HG02884 (cell line): Measurements from ENCODE around the gene ENTPD2.

ENCODE experiments used
- ATAC-seq: cut with Tn5 transposase; IDR thresholded peaks from one replicate; pipeline ENCODE4 v1.9.1; 2021; ENCODE audit warnings: mild to moderate bottlenecking, moderate library complexity; ENCODE audit not compliant: unreplicated experiment

ENTPD2 gene

DNA sequence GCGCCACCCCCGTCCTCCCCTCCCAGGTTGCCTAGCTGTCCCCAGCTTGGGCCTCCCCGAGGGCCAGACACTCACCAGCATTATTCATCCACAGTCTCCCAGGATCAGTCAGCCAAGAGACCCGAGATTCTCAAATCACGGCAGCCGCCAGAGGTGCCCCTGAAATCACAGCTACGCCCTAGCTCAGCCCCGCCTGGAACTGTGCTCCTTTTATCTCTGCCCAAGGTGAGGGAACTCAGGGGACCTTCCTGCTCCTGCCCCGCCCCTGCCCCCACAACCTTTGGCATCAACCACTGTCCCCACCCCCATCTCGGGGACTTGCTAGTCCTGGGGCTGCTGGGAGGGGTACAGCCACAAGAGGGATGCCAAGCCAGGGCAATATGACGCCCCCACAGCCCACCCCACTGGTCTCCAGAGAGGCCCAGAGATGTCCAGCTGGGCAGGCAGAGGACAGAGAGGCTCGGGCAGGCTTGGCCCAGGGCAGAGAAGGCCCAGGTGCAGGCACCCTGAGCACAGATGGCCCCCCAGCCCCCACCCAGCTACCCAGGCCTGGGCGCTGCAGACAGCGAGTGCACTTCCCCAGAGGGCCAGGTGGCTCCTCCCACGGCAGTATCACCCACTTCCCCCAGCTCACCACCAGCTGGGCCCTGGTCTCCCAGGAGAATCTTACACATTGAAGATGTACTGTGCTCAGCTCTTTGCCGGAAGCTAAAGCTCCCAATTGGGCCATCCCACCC, 21.8 kb downstream of the ENTPD2 start, which contains the start of gene FUT7:
Gene FUT7 (minus strand): TSS at position 185 of the 737 bp plus-strand sequence. CDS start 97 bp downstream, at position 88.
- no peak for ATAC-seq

- ATAC-seq: no peak
These were observed 23.0 kb downstream of the ENTPD2 start for GRCh38 chr9:137030538-137031527.

- ATAC-seq: no peak
These were observed 23.9 kb downstream of the ENTPD2 start for GRCh38 chr9:137030006-137030405.

GRCh38 chr9:137029058-137029936, 24.6 kb downstream of the ENTPD2 start:
- ATAC-seq: no peak

DNA sequence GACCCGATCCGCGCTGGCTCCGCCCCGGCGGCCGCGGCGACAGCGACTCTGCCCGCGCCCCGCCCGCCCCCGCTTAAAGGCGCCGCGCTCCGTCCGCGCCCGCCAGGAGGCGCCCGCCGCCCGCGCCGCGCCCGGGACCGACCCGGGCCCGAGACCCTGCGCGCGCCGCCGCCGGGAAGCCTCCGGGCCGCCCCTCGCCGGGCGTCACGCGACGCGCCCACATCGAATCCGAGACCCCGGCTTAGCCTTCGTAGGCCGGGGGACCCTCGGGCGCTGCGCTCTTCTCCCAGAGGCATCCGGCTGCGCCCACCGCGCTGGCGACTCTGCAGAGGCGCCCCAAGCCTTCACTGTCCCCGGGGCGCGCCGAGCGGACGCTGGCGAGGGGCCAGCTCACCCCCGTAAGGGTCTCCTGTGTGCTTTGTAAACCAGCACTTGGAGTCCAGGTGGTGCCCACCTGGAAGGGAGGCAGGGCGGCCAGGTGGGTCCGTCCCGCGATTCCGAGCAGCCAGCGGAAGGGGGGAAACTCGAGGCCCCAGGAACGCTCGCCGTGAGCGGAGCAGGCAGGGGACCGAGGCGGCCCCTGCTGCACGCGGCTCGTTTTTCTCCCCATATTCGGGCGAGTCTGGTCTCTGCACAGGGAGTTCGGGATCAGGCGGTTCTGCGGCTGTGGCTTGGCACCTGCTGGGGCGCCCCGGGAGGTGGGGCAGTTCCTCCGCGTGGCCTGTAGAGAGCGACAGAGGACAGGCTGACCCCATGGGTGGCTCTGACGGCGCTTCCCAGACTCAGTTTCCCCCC, 25.4 kb downstream of the ENTPD2 start:
- ATAC-seq: no peak

DNA sequence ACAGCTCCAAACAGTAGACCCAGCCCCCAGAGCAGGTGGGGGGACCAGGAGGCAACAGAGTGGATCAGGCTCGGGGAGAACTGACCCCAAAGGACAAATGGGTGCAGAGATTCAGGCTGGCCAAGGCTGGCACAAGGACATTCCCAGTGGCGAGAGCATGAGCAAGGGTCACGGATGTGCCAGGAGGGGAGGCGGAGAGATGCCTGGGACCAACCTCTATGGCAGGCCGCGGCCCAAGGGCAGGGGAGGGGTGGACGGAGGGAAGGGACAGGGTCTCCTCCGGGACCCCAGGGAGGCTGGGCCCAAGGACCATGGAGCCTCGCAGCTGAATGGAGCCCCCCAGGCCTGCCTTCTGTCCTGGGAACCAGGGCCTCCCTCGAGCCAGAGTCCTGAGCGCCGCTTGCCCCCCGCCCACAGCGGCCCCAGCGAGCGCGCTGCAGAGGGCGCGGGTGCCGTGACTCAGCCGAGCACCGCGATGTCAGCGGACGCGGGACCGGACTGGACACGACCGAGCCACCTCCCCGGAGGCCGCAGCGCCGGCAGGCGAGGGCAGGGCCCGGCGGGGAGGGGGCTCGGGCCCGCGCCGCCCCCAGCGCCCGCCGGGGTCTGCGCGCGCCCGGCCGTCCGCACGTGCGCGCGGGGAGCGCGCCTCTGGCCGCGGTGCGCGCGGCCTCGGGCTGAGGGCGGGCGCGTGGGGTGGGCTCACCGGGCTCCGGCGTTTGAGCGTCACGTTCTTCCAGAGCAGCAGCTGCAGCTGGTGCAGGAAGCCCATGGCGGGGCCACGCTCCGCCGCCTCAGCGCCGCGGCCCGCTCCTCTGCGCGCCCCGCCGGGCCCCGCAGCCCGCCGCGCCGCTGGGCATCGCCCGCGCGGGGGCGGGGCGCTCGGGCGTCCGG, 26.2 kb downstream of the ENTPD2 start, which contains the start of gene ABCA2:
Gene ABCA2 (minus strand): TSS at position 869 of the 894 bp plus-strand sequence. CDS start 97 bp downstream, at position 772.
- no peak for ATAC-seq

DNA sequence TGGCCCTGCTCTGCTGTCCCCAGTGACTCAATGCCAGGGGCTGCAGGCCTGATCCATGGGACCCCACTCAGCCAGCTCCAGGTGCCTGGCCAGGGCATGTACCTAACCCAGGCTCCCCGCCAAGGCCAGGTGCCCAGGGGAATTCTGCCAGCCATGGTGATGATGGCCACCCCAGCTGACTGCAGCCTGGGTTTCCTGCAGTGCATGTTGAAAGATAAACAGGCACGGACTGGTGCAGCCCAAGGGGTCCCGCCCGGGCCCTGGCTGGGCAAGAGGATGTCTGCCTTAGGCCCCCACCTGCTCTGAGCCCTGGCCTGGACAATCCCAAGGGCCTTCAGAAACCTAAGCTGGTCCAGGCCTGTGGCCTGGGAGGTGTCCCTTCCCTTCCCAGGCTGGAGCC, 27.0 kb downstream of the ENTPD2 start:
- no peak for ATAC-seq

GRCh38 chr9:137026384-137026783, 27.5 kb downstream of the ENTPD2 start:
- ATAC-seq: no peak

- no peak for ATAC-seq
These were observed 28.3 kb downstream of the ENTPD2 start for GRCh38 chr9:137025517-137025966.

DNA sequence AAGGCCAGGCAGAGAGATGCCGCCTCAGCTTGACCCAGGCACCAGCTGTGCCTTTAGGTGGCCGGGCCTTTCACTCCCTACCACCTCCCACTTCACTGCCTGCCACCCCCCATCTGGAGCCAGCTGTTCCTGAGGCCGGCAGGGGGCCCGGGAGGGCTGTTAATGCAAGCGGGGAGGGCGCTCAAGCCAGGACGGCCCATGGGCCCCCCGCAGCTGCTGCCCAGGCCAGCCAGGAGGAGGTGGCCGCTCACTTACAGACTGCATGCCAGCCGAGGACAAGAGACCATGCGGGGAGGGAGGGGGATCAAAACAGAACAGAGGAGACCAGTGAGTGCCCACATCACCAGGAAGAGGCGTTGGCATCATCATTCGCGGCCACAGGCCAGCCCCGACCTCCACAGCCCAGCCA, 30.3 kb downstream of the ENTPD2 start:
- no peak for ATAC-seq

DNA sequence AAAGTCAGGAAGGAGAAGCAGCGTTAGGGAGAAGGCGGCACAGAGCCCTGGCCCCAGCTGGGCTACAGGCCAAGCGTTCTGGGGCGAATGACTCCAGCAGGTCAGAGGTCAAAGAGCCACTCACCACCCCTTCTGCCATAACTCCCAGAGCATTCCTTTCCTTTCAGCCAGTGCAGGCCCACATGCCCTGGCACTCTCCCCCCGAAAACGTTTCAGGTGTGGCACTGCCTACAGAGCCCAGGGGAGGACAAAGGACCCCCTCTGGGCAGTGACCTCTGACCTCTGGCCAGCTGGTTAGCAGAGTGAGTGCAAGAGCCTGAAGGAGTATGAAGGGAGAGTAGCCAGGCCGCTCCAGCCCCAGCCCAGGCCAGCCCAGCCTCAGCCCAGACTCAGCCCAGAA, 30.7 kb downstream of the ENTPD2 start:
- ATAC-seq: no peak

DNA sequence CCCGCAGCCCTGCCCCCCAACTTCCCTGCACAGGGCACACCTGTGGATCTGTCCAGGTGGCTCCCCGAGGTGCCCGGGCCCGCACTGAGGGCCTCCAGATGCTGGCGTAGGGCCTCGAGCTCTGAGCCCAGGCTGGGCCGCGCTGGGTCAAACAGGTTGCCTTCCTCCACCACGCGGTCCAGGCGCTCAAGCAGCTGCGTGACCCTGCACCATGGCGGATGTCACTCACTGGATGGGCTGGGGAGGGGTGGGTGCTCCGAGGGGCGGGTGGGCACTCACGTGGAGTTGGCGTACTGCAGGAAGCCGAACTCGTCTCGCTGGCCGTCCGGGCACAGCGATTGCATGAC, 31.2 kb downstream of the ENTPD2 start:
- no peak for ATAC-seq

DNA sequence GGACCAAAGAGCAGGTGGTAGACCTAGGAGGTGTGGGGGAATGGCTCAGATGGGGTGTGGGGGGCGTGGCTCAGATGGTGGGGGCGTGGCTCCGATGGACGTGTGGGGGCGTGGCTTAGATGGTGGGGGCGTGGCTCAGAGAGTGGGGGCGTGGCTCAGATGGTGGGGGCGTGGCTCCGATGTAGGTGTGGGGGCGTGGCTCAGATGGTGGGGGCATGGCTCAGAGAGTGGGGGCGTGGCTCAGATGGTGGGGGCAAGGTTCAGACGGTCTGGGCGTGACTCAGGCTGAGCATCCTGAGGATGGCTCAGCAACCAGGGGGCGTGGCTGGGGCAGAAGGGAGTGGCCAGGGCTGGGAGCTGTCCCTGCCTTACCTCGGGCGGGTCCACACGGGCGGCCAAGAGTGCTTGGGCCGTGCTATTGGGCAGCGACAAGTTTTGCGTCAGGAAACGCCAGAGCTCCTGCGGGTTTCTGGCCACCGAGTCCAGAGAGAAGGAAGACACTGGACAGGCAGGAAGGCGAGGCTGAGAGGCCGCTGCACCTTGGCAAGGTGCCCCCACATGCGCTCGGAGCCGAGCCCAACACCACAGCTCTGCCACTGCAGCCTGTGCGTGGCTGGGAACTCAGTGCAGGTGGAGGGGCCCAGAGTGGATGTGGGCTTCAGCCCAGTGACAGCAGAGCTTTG, 31.7 kb downstream of the ENTPD2 start:
- ATAC-seq: no peak

- no peak for ATAC-seq
These were observed 32.3 kb downstream of the ENTPD2 start for GRCh38 chr9:137021568-137021978.

GRCh38 chr9:137020771-137021567, 32.9 kb downstream of the ENTPD2 start:
- no peak for ATAC-seq

DNA sequence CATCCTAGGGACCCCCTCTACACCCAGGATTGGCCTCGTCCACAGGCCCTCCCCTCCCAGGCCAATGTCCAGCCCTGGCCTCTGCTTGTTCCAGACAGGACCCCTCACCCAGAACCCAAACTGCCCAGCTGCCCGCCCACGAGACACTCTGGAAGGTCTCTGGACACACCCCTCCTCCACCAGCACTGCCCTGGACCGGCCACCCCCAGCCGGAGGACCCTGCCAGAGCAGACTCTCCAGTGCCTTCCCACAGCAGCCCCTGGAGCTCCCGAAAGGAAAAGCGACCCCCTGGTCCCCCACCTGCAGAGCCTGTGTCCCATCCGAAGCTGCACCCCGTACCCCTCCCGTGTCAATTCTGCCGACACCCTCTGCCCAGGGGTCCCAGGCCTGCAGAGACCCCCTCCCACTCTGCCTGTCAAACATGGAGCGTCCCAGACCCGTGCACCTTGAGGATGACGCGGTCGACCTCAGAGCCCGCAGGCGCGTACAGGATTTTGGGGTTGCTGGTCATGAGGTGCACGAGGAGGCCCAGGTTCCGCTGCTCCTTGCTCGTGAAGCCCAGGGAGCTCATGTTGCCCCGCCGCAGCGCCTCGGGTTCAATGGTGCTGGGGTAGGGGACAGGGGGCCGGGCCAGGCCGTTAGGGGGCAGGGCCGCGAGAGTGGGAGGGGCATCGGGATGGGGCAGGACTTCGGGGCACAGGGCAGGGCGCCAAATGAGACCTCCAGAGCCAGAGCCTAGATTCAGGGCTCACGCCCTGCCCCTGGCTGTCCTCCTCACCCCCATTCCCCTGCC, 33.8 kb downstream of the ENTPD2 start:
- ATAC-seq: no peak
